GM21526 (cell line): Measurements from ENCODE around the gene GSTA4.
"Not testable (repeated sequence)": the region's sequence is repeated elsewhere in the genome, so short reads cannot be mapped to it uniquely, and the experiment has no call there.

Experiments
- ATAC-seq: cut with Tn5 transposase; IDR thresholded peaks from one replicate; pipeline ENCODE4 v1.9.1; 2021; ENCODE audit warnings: moderate library complexity; ENCODE audit not compliant: unreplicated experiment, low FRiP score

GSTA4 gene

DNA sequence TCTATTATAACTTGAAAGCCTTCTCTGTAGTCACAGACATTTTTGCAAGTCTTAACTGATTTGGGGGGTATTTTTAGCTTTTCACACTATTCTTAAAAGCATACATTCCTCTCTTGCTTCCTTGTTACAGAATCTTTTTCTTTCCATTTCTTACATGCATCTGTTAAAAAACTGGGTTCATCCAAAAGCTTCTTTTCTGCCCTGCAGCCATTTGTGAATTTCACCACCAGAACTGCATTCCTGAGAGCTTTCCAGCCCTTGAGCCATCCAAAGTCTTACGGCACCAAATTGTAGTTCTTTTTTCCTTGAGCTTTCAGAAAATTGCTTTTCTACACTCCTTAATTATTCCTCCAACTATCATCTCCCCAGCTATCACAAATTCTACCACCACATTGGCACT is 19.7 kb upstream of the GSTA4 start:
- no peak for ATAC-seq

DNA sequence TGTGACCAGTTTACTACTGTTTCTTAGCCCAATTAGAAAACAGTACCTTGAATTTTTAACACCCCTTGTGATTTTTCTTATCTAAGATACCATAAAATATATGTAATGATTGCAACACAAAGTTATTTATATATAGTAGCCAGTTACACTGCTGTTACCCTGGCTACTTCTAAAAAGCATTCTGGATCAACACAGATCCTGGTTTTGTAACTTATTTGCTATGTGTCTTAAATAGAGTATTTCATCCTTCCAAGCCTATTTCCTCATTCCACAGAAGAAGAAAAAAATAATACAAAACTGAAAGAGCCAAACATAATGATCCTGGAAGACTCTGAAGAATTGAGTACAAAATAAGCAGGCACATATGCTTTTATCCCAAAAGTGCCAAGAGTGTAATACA is 19.0 kb upstream of the GSTA4 start:
- no peak for ATAC-seq

- ATAC-seq, result no peak
Observed at GRCh38 chr6:53011979-53012378, 16.9 kb upstream of the GSTA4 start.

DNA sequence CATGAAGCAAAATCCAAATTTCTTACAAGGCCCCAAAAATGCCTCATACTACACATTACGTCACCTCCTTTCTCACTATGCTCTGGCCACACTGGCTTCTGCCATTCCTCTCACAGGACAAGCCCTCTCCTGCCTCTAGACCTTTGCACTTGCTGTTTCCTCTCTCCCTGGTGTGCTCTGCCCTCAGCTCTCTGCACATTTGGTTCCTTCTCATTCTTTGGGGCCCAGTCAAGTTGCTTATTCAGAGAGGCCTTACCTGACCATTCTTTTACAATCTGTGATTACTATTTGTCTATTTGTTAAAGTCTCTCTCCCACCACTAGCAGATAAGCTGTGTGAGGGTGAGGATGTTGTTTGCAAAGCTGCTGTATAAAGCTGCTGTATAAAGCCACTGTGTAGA is 15.4 kb upstream of the GSTA4 start:
- ATAC-seq, result no peak

GRCh38 chr6:53009511-53009910 is 14.4 kb upstream of the GSTA4 start:
- ATAC-seq, result no peak

- ATAC-seq, result no peak
Observed at GRCh38 chr6:53009056-53009455, 14.0 kb upstream of the GSTA4 start.

GRCh38 chr6:53008192-53008687 is 13.2 kb upstream of the GSTA4 start:
- not testable (repeated sequence) for ATAC-seq

- no peak for ATAC-seq
Observed at GRCh38 chr6:53005663-53006250, 10.7 kb upstream of the GSTA4 start.

- ATAC-seq, result no peak
Observed at GRCh38 chr6:52999456-52999855, 4.4 kb upstream of the GSTA4 start.

DNA sequence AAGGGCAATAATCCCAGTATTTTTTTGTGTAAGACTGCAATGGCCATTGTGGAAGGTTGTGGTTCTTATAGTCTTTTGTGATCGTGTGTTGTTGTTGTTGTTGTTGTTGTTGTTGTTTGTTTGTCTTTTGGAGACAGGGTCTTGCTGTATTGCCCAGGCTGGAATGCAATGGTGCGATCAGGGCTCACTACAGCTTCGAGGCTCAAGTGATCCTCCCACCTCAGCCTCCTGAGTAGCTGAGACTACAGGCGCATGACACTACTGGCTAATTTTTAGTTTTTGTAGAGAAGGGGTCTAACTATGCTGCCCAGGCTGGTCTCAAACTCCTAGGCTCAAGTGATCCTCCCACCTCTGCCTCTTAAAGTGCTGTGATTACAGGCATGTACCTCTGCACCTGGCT is 3.5 kb upstream of the GSTA4 start:
- ATAC-seq, result no peak

GRCh38 chr6:52995913-52996645 is 995 bp upstream of the GSTA4 start:
- no peak for ATAC-seq

DNA sequence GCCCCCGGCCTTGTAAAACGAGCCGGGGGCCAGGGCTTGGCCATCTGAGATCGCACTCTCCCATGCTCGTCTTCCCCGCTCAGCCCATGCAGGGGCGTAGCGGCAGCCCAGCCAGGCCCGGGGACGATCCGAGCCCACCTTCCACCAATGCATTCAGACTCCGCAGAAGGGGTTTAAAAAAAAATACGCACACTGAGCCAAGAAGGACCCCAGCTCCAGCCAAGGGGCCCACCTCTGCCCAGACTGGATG is 320 bp downstream of the GSTA4 start:
- ATAC-seq, result peak; percentile 26

GRCh38 chr6:52994031-52994838 is 849 bp downstream of the GSTA4 start:
- peak; percentile 1 for ATAC-seq

DNA sequence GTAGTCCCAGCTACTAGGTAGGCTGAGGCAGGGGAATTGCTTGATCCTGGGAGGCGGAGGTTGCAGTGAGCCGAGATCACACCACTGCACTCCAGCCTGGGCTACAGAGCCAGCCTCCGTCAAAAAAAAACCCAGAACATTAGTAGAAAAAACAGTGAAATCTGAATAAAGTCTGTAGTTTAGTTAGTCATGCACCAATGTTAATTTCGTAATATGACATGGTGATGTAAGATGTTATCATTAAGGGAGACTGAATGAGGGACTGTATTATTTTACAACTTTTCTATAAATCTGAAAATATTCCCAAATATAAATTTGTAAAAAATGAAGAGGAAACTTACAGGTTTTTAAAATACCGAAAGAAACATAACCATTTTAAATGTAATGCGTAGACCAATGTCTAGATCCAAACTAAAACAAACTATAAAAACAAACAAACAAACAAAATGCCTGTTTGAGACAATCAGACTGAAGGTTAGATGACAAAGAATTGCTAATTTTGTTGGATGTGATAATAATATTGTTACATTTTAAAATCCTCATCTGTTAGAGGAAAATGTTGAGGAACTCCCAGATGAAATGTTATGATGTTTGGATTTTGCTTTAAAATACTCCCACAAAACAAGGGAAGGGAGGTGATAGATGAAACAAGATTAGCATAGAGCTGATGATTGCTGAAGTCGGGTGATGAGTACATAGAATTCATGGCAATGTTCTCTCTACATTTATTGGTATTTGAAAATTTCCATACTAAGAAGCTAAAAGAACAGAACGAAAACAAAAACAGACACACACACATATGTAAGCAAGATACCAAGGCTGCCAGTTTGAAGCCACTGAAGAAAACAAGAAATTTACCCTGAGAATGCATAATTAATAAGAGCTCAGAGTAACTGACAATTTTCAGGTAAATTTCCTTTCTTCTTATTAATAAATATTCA is 1.8 kb downstream of the GSTA4 start:
- ATAC-seq, result no peak

DNA sequence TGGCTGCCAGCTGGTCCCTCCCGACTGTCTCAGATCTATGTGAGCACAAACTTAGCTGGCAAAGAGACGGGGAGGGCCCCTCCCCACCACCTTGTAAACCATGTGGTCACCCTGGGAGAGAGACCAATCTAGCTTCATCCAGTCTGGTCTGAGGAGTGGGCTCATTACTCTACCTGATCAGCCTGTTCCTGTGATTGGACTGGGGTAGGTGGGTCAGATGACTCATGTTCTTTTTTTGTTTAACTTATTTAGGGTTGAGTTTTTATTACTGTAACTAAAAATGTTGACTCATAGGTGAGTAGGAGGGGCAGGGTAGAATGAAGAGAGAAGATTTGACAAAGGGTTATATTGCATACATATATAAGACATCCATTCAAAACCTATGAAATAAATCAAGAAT is 4.7 kb downstream of the GSTA4 start:
- no peak for ATAC-seq

DNA sequence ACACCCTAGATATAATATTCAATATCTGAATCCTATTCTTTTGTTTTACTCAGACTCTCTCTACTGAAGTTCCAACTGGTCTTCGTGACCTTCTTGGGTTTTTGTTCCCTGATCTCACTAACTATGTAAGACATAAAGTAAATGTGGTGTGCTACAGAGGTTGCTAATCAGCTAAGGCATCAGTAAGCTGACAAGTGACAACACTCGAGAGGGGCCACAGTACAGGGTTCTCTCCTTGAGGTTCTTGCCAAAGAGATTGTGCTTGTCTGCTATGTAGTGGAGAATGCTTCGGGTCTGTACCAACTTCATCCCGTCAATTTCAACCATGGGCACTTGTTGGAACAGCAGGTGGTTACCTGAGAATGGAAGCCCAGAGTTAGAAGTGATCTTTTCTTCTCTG is 9.9 kb downstream of the GSTA4 start:
- ATAC-seq, result no peak

GRCh38 chr6:52984247-52984646 is 10.8 kb downstream of the GSTA4 start:
- ATAC-seq, result peak; percentile 57

DNA sequence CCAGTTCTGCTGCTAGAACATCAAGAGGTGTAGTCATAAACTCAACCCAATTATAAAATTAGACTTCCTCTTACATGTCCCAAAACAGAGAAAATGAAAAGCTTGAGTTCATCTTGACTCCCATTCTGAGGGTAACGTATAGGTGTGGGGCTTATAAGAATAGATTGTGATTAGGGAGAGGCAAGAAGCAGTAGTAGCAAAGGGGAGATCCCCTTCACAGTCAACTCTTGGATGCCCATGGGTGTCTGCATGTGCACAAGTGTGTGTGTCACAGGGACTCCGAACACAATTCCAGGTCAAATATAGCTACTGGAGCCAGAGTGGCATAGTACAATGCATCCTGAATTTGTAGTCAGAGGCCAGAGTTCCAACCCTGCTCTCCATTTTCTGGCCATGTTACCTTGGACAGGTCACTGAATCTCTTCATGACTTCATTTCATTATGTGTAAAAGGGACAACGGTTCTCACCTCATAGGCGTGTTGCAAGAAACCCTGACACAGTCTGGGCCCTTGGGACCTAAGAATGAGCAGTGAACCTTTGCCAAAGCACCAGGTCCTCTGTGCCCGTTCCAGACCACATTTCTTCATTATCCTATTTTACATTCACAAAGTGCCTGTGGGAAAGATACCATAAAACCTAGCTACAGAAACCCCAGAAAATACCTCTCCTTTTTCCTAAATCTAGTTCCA is 11.8 kb downstream of the GSTA4 start:
- ATAC-seq, result no peak

DNA sequence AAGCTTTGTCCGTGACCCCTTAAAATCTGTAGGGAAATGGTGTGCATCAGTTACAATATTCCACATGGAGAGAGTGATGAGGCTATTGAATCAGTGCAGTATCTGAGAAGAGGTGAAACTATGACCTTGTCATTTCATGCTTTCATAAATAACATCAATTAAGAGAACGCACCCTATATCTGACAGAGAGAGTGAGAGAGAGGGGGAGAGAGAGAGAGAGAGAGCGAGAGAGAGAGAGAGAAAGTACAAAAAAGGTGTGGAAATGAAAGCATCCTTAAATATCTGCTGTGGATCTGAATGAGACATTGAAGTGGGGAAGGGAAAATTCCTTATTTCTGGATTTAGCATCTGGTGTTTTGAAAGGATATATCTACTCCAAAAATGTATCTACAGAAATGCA is 12.4 kb downstream of the GSTA4 start:
- ATAC-seq, result no peak

- no peak for ATAC-seq
Observed at GRCh38 chr6:52981222-52981900, 13.7 kb downstream of the GSTA4 start.
